HG03457 (cell line): Measurements from ENCODE around the gene TBC1D13.

Experiments
- ATAC-seq: cut with Tn5 transposase; IDR thresholded peaks from one replicate; pipeline ENCODE4 v1.9.1; 2021; ENCODE audit warnings: moderate number of reproducible peaks; ENCODE audit not compliant: unreplicated experiment

The TBC1D13 gene

GRCh38 chr9:128820665-128821583 is 33.9 kb downstream of the TBC1D13 start:
- ATAC-seq, result no peak

GRCh38 chr9:128821584-128822406 is 34.7 kb downstream of the TBC1D13 start:
- no peak for ATAC-seq

- no peak for ATAC-seq
Measured at GRCh38 chr9:128822407-128823042, 35.5 kb downstream of the TBC1D13 start.

GRCh38 chr9:128823362-128823902 is 36.4 kb downstream of the TBC1D13 start:
- no peak for ATAC-seq

- no peak for ATAC-seq
Measured at GRCh38 chr9:128823903-128824406, 36.9 kb downstream of the TBC1D13 start.

GRCh38 chr9:128824911-128825310 is 37.9 kb downstream of the TBC1D13 start:
- ATAC-seq, result no peak

- no peak for ATAC-seq
Measured at GRCh38 chr9:128825923-128826700, 39.1 kb downstream of the TBC1D13 start.

- no peak for ATAC-seq
Measured at GRCh38 chr9:128828267-128828666, 41.2 kb downstream of the TBC1D13 start.

- no peak for ATAC-seq
Measured at GRCh38 chr9:128828719-128829452, 41.8 kb downstream of the TBC1D13 start.

- peak; percentile 87 for ATAC-seq
Measured at GRCh38 chr9:128829477-128830251, 42.6 kb downstream of the TBC1D13 start, which contains the start of gene SPOUT1. Gene SPOUT1, minus strand, starts transcription at chr9:128829794. Its CDS starts 14 bp downstream, at chr9:128829780.

- no peak for ATAC-seq
Measured at GRCh38 chr9:128833696-128834095, 46.6 kb downstream of the TBC1D13 start.

- ATAC-seq, result no peak
Measured at GRCh38 chr9:128835246-128836210, 48.5 kb downstream of the TBC1D13 start.

GRCh38 chr9:128836509-128837145 is 49.6 kb downstream of the TBC1D13 start:
- ATAC-seq, result no peak

- no peak for ATAC-seq
Measured at GRCh38 chr9:128838338-128838737, 51.3 kb downstream of the TBC1D13 start.

- ATAC-seq, result no peak
Measured at GRCh38 chr9:128840524-128840923, 53.5 kb downstream of the TBC1D13 start.

- ATAC-seq, result no peak
Measured at GRCh38 chr9:128841694-128842492, 54.8 kb downstream of the TBC1D13 start.
